ENCODE data around the gene CLPSL1.
A peak's percentile ranks its signal among the peaks of the same experiment; 100 is the strongest.
"Not testable (repeated sequence)": the region's sequence is repeated elsewhere in the genome, so short reads cannot be mapped to it uniquely, and the experiment has no call there.

Gene CLPSL1

GRCh38 chr6:35780719-35781118, at the start of gene CLPSL1:
CLPSL1 (plus strand) TSS chr6:35781019; CDS start chr6:35781111, 92 bp downstream.
- DNase-seq = no peak

- DNase-seq = peak; percentile 96
Measured at GRCh38 chr6:35731414-35731735, 49.4 kb upstream of the CLPSL1 start.

GRCh38 chr6:35731736-35732532, 48.9 kb upstream of the CLPSL1 start:
- peak; percentile 91 for DNase-seq

GRCh38 chr6:35733633-35734032, 47.2 kb upstream of the CLPSL1 start:
- no peak for DNase-seq

- not testable (repeated sequence) for DNase-seq
Measured at GRCh38 chr6:35734319-35734718, 46.5 kb upstream of the CLPSL1 start.

- DNase-seq = no peak
Measured at GRCh38 chr6:35735452-35735851, 45.4 kb upstream of the CLPSL1 start.

- peak; percentile 89 for DNase-seq
Measured at GRCh38 chr6:35736253-35736894, 44.4 kb upstream of the CLPSL1 start.

GRCh38 chr6:35736982-35737412, 43.8 kb upstream of the CLPSL1 start, which contains the start of gene ARMC12:
ARMC12 (plus strand) TSS chr6:35737032; CDS start chr6:35737109, 77 bp downstream.
- no peak for DNase-seq

- DNase-seq = peak; percentile 92
Measured at GRCh38 chr6:35737413-35738211, 43.2 kb upstream of the CLPSL1 start.

GRCh38 chr6:35739645-35740524, 40.9 kb upstream of the CLPSL1 start:
- no peak for DNase-seq

GRCh38 chr6:35742842-35743241, 38.0 kb upstream of the CLPSL1 start:
- no peak for DNase-seq

- no peak for DNase-seq
Measured at GRCh38 chr6:35745509-35745908, 35.3 kb upstream of the CLPSL1 start.

- no peak for DNase-seq
Measured at GRCh38 chr6:35746516-35746915, 34.3 kb upstream of the CLPSL1 start.

GRCh38 chr6:35747877-35748276, 32.9 kb upstream of the CLPSL1 start:
- no peak for DNase-seq

- DNase-seq = no peak
Measured at GRCh38 chr6:35750557-35750956, 30.3 kb upstream of the CLPSL1 start.

GRCh38 chr6:35751594-35751993, 29.2 kb upstream of the CLPSL1 start:
- no peak for DNase-seq

- no peak for DNase-seq
Measured at GRCh38 chr6:35752330-35752729, 28.5 kb upstream of the CLPSL1 start.

GRCh38 chr6:35754452-35755277, 26.2 kb upstream of the CLPSL1 start:
- DNase-seq = no peak

- DNase-seq = no peak
Measured at GRCh38 chr6:35755278-35755924, 25.4 kb upstream of the CLPSL1 start.

- peak; percentile 81 for DNase-seq
Measured at GRCh38 chr6:35757456-35758123, 23.2 kb upstream of the CLPSL1 start.

Data from OCI-M1 (cell line).